Prostate gland (tissue), 2 donors: ENCODE data around the gene NKTR.

ENCODE experiments used
- CTCF ChIP-seq, 4 experiments: fragments of 200-600 bp in 2 of 4; fragments of 450-650 bp in 2 of 4; sonication (generic) in 2 of 4; IDR thresholded peaks; 1 replicate in 3 of 4; 2 replicates in 1 of 4; pipeline ENCODE4 v1.5.1; 2016 to 2019; ENCODE audit warnings: antibody characterized with exemption in 4 of 4, mild to moderate bottlenecking in 2 of 4, moderate library complexity in 2 of 4
- POLR2A ChIP-seq: fragments of 450-650 bp; IDR thresholded peaks from one replicate; pipeline ENCODE4 v1.6.1; 2016; ENCODE audit warnings: antibody characterized with exemption, mild to moderate bottlenecking
- POLR2AphosphoS5 ChIP-seq: sonication (generic); formaldehyde crosslinking; IDR thresholded peaks from one replicate; pipeline ENCODE4 v1.6.1; 2017; ENCODE audit warnings: antibody characterized with exemption

DNA sequence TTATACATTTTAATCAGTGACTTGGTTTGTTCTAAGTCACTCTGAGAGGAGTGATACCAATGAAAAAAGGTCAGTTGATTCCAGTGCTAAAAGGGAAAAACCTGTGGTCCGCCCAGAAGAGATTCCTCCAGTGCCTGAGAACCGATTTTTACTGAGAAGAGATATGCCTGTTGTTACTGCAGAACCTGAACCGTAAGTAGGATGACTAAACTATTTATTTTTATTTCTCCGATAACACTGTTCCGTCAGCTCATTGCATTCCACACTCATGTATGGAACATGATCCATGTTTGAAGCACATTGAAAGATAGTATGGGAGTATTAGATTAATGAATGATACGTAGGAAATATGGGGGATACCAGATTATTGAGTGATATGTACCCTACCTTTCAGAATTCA lies 33.1 kb downstream of the NKTR start:
- TF ChIP-seq POLR2A (no peak), CTCF (IDR thresholded peaks at IDR 0.05) (no peak), POLR2AphosphoS5 (no peak)
